OCI-LY1 (cell line): ENCODE data around the gene PAM.

Source experiments
- CTCF ChIP-seq: fragments of 200-600 bp; sonication (generic), shearing (Covaris generic); IDR thresholded peaks from 2 replicates; pipeline ENCODE4 v1.5.1; 2017; ENCODE audit warnings: mild to moderate bottlenecking, antibody characterized with exemption, low read length, moderate library complexity, mixed read lengths
- EZH2 ChIP-seq: fragments of 200-600 bp; sonication (generic), shearing (Covaris generic); IDR thresholded peaks from 2 replicates; pipeline ENCODE4 v1.8.0; 2017; ENCODE audit warnings: borderline replicate concordance, mixed run types, mild to moderate bottlenecking, antibody characterized with exemption, low read length, moderate library complexity, mixed read lengths

GRCh38 chr5:102986074-102986473 lies 231.0 kb downstream of the PAM start:
- TF ChIP-seq CTCF (no peak), EZH2 (no peak)
